Medulla oblongata (tissue), 1 donor: Measurements from ENCODE around the gene PPP1R12C.

Experiments
- DNase-seq: peaks from one replicate; pipeline ENCODE4 v3.0.0-alpha.2; 2015; ENCODE audit errors: extremely low spot score

The PPP1R12C gene

GRCh38 chr19:55091126-55091910 is 26.1 kb downstream of the PPP1R12C start:
- no peak for DNase-seq

- no peak for DNase-seq
These were observed 26.9 kb downstream of the PPP1R12C start for GRCh38 chr19:55090564-55090963.

GRCh38 chr19:55089342-55089944 is 28.0 kb downstream of the PPP1R12C start:
- DNase-seq: no peak

- peak; percentile 71 for DNase-seq
These were observed 28.7 kb downstream of the PPP1R12C start for GRCh38 chr19:55088543-55089341.

- no peak for DNase-seq
These were observed 29.4 kb downstream of the PPP1R12C start for GRCh38 chr19:55088021-55088451.

GRCh38 chr19:55087542-55087901 is 29.9 kb downstream of the PPP1R12C start:
- no peak for DNase-seq

- DNase-seq: peak; percentile 78
These were observed 30.5 kb downstream of the PPP1R12C start for GRCh38 chr19:55086730-55087541.

GRCh38 chr19:55085923-55086715 is 31.3 kb downstream of the PPP1R12C start:
- no peak for DNase-seq

- no peak for DNase-seq
These were observed 33.0 kb downstream of the PPP1R12C start for GRCh38 chr19:55084416-55084815.

- no peak for DNase-seq
These were observed 34.2 kb downstream of the PPP1R12C start for GRCh38 chr19:55083004-55083850.

- DNase-seq: no peak
These were observed 35.2 kb downstream of the PPP1R12C start for GRCh38 chr19:55082020-55082851.

GRCh38 chr19:55081770-55082019 is 35.7 kb downstream of the PPP1R12C start:
- no peak for DNase-seq

GRCh38 chr19:55080968-55081769 is 36.3 kb downstream of the PPP1R12C start:
- DNase-seq: no peak

GRCh38 chr19:55080121-55080967 is 37.1 kb downstream of the PPP1R12C start:
- DNase-seq: no peak

- DNase-seq: no peak
These were observed 37.9 kb downstream of the PPP1R12C start for GRCh38 chr19:55079400-55080038.

GRCh38 chr19:55078996-55079395 is 38.4 kb downstream of the PPP1R12C start:
- DNase-seq: no peak

- DNase-seq: no peak
These were observed 40.3 kb downstream of the PPP1R12C start for GRCh38 chr19:55077106-55077505.
